ENCODE measurements around the gene GTSE1. TPM values are rescaled to one million over a fixed set of nuclear protein-coding genes. Genes with fewer than 3 reads are reported as not detected.

Gene GTSE1
- total RNA-seq, 1 experiment from 2014 or later, result 46.1 TPM

GRCh38 chr22:46376908-46377524 lies 80.3 kb downstream of the GTSE1 start:
- Histone ChIP-seq H3K4me1 (ENCODE audit: control insufficient read depth in 1 of 2, insufficient read depth in 2 of 2, low read length in 2 of 2) (peaks cover 29 to 44% of the 10 kb centered on the region in 2 experiments), H3K4me3 (replicated peaks in 1 of 2; ENCODE audit: low read depth in 1 of 2, low read length in 2 of 2) (peak overlapping the region in 1 of 2 experiments; percentile 45; a peak in 1 of 4 replicates), H2AFZ (ENCODE audit: low read depth, low read length, poor library complexity, severe bottlenecking) (no peak overlapping the region), H3K9ac (ENCODE audit: low read length) (no peak overlapping the region), H3K79me2 (ENCODE audit: insufficient read depth, low read length) (no peaks in the 10 kb centered on the region), H3K4me2 (ENCODE audit: low read length) (peak overlapping the region; percentile 86), H3K9me3 (ENCODE audit: control insufficient read depth in 1 of 2, insufficient read depth in 1 of 2, low read depth in 1 of 2, low read length in 2 of 2) (peaks cover 4 to 9% of the 10 kb centered on the region in 2 experiments; a peak in 2 of 4 replicates), H3K27ac (ENCODE audit: low read depth, low read length) (no peak overlapping the region), H3K9me2 (ENCODE audit: insufficient read depth) (no peaks in the 10 kb centered on the region), H4K20me1 (ENCODE audit: insufficient read depth) (no peaks in the 10 kb centered on the region), H3K36me3 (ENCODE audit: control insufficient read depth in 1 of 2, insufficient read depth in 2 of 2, low read length in 2 of 2) (peaks cover 0 to 10% of the 10 kb centered on the region in 2 experiments; a peak in 1 of 4 replicates), H3K27me3 (ENCODE audit: insufficient read depth, low read length) (no peaks in the 10 kb centered on the region)
- ATAC-seq (peak; percentile 3; the same call in 1 of the 2 replicates), DNase-seq (ENCODE audit: low read depth, low spot score) (no peak)
- CTCF ChIA-PET, result interaction anchor here (1.6 kb wide), 1 partner anchor 9 kb away, joined by 5 read pairs; no protein-coding TSS in a partner anchor
- intact Hi-C loops (cut with micrococcal nuclease), result no loop called here
- RAD21 ChIA-PET (ENCODE audit: low non-redundant PET in 1 of 2, low total read pairs in 2 of 2, uncharacterized antibody in 2 of 2, unreplicated experiment in 2 of 2), result interaction anchor here in 1 of 2 experiments (0.8 kb wide), 1 partner anchor 9 kb away, joined by 4 read pairs; no protein-coding TSS in a partner anchor
- POLR2A ChIA-PET, result no interaction called here
- TF ChIP-seq TCF7L2 (IDR thresholded peaks at IDR 0.05; ENCODE audit: borderline replicate concordance, extremely low read depth, insufficient read depth, insufficient read length) (no peak), SP1 (IDR thresholded peaks at IDR 0.05; ENCODE audit: low read depth) (no peak), EGR1 (IDR thresholded peaks at IDR 0.05; ENCODE audit: low read depth) (no peak), POLR2A (IDR thresholded peaks at IDR 0.05; ENCODE audit: borderline replicate concordance, extremely low read depth, insufficient read depth, insufficient read length) (no peak), ZNF274 (IDR thresholded peaks at IDR 0.05; ENCODE audit: low read depth, low read length) (no peak), ZBTB33 (IDR thresholded peaks at IDR 0.05; ENCODE audit: extremely low read depth, insufficient replicate concordance, low read length) (no peak), ATF3 (IDR thresholded peaks at IDR 0.05) (no peak), SIN3A (IDR thresholded peaks at IDR 0.05; ENCODE audit: low read depth) (no peak), JUND (IDR thresholded peaks at IDR 0.05) (no peak)
- no TSS peak for BruUV-seq (replicated peaks)
